HG03439 (cell line): ENCODE results near the gene KRTAP27-1.

Experiments
- ATAC-seq: cut with Tn5 transposase; IDR thresholded peaks from one replicate; pipeline ENCODE4 v1.9.1; 2021; ENCODE audit warnings: mild to moderate bottlenecking, moderate library complexity; ENCODE audit not compliant: unreplicated experiment

KRTAP27-1 gene

GRCh38 chr21:30337276-30337744 lies at the start of gene KRTAP27-1:
KRTAP27-1 (minus strand) TSS chr21:30337694; CDS start chr21:30337668, 26 bp downstream.
- ATAC-seq, result no peak

GRCh38 chr21:30382201-30382600 lies 44.7 kb upstream of the KRTAP27-1 start:
- no peak for ATAC-seq

GRCh38 chr21:30372139-30372770 lies 34.8 kb upstream of the KRTAP27-1 start, which contains the start of gene KRTAP13-2:
KRTAP13-2 (minus strand) TSS chr21:30372271; CDS start chr21:30372213, 58 bp downstream.
- no peak for ATAC-seq

- no peak for ATAC-seq
Observed at GRCh38 chr21:30355906-30356305, 18.4 kb upstream of the KRTAP27-1 start.

- ATAC-seq, result no peak
Observed at GRCh38 chr21:30354308-30355005, 17.0 kb upstream of the KRTAP27-1 start.

GRCh38 chr21:30351534-30351933 lies 14.0 kb upstream of the KRTAP27-1 start:
- no peak for ATAC-seq

- no peak for ATAC-seq
Observed at GRCh38 chr21:30349572-30349971, 12.1 kb upstream of the KRTAP27-1 start.

- ATAC-seq, result no peak
Observed at GRCh38 chr21:30348506-30348905, 11.0 kb upstream of the KRTAP27-1 start, which contains the start of gene KRTAP23-1. KRTAP23-1 (minus strand) TSS chr21:30348606; CDS start chr21:30348606, 0 bp downstream.

GRCh38 chr21:30345014-30345413 lies 7.5 kb upstream of the KRTAP27-1 start:
- no peak for ATAC-seq

- no peak for ATAC-seq
Observed at GRCh38 chr21:30340714-30341573, 3.5 kb upstream of the KRTAP27-1 start.

- ATAC-seq, result no peak
Observed at GRCh38 chr21:30338717-30339116, 1.2 kb upstream of the KRTAP27-1 start.

GRCh38 chr21:30337772-30338171 lies 278 bp upstream of the KRTAP27-1 start:
- ATAC-seq, result no peak

- no peak for ATAC-seq
Observed at GRCh38 chr21:30336596-30336995, 898 bp downstream of the KRTAP27-1 start.

GRCh38 chr21:30333736-30334135 lies 3.8 kb downstream of the KRTAP27-1 start:
- no peak for ATAC-seq

- ATAC-seq, result no peak
Observed at GRCh38 chr21:30332681-30333080, 4.8 kb downstream of the KRTAP27-1 start.

GRCh38 chr21:30329203-30329875 lies 8.2 kb downstream of the KRTAP27-1 start:
- no peak for ATAC-seq

GRCh38 chr21:30326390-30326789 lies 11.1 kb downstream of the KRTAP27-1 start:
- no peak for ATAC-seq

GRCh38 chr21:30320215-30320614 lies 17.3 kb downstream of the KRTAP27-1 start, which contains the start of gene KRTAP26-1:
KRTAP26-1 (minus strand) TSS chr21:30320315; CDS start chr21:30320035, 280 bp downstream.
- no peak for ATAC-seq

GRCh38 chr21:30315701-30316100 lies 21.8 kb downstream of the KRTAP27-1 start:
- no peak for ATAC-seq

GRCh38 chr21:30306884-30307283 lies 30.6 kb downstream of the KRTAP27-1 start:
- no peak for ATAC-seq
